ENCODE data around the gene SLITRK6. TPM values are rescaled to one million over a fixed set of nuclear protein-coding genes. Genes with fewer than 3 reads are reported as not detected.
A peak's percentile ranks its signal among the peaks of the same experiment; 100 is the strongest.

The SLITRK6 gene, protein sequence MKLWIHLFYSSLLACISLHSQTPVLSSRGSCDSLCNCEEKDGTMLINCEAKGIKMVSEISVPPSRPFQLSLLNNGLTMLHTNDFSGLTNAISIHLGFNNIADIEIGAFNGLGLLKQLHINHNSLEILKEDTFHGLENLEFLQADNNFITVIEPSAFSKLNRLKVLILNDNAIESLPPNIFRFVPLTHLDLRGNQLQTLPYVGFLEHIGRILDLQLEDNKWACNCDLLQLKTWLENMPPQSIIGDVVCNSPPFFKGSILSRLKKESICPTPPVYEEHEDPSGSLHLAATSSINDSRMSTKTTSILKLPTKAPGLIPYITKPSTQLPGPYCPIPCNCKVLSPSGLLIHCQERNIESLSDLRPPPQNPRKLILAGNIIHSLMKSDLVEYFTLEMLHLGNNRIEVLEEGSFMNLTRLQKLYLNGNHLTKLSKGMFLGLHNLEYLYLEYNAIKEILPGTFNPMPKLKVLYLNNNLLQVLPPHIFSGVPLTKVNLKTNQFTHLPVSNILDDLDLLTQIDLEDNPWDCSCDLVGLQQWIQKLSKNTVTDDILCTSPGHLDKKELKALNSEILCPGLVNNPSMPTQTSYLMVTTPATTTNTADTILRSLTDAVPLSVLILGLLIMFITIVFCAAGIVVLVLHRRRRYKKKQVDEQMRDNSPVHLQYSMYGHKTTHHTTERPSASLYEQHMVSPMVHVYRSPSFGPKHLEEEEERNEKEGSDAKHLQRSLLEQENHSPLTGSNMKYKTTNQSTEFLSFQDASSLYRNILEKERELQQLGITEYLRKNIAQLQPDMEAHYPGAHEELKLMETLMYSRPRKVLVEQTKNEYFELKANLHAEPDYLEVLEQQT
- total RNA-seq (2014; rRNA removed; shearing (Covaris generic); ENCODE audit: low replicate concordance) = 1.4 and 2.3 TPM in 2 replicates

DNA sequence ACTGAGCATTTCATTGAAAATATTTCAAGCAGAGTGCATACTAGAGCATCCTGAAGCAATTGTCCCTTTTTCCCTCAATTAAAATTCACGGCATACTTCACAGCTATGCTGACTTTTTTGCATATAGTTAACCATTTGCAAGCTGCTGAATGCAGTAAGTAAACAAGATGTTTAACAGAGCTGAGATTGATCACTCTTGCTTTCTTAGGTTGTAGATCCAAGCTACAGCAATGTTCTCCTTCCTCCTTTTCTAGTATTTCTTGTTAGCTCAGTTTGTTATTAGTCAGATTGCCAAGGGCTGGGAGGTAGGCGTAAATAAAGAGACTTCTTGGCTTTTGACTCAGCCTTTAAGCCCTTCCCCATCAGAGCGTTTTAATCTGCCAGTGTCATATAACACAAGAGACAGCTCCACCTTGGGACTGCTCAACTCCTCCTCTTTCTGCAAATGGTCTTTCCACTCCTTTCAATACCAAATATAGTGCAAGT, at the start of gene SLITRK6:
TSS of gene SLITRK6 (minus strand) at position 323 of the 486 bp plus-strand sequence. CDS start 2,911 bp downstream, outside the sequence.
- H3K4me3 ChIP-seq = peak within 1 kb of the TSS; percentile 15

DNA sequence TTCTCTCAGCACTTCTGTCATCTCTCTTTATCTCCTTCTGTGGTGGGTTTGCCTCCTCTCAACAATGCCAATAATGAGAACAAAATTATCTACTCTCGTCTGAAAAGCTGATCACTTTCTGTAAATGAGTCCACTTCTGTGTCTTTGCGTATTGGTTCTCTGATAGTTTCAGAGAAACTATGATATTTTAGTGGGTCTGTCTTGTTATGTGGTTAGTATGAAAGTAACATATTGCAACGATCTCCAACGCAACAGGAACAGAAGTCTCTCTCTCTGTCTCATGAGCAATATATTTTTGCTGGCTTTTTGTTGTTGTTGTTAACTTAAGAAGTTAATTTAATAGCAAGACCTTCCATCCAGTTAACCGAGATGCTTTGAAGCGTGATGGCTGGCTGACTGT, 47.8 kb upstream of the SLITRK6 start:
- Histone ChIP-seq H3K36me3 (no peaks in the 10 kb centered on the region), H3K4me3 (no peak overlapping the region), H3K9me3 (no peaks in the 10 kb centered on the region; the same call in none of the 2 replicates), H3K27me3 (no peaks in the 10 kb centered on the region)
- DNase-seq = no peak

More for the DNA sequence above, at the start of gene SLITRK6:
- H3K9me3 ChIP-seq = no peaks in the 10 kb centered on the region
- no peaks in the 10 kb centered on the region for H3K36me3 ChIP-seq
- no peaks in the 10 kb centered on the region for H3K27me3 ChIP-seq
- peak; percentile 37 for DNase-seq

DNA sequence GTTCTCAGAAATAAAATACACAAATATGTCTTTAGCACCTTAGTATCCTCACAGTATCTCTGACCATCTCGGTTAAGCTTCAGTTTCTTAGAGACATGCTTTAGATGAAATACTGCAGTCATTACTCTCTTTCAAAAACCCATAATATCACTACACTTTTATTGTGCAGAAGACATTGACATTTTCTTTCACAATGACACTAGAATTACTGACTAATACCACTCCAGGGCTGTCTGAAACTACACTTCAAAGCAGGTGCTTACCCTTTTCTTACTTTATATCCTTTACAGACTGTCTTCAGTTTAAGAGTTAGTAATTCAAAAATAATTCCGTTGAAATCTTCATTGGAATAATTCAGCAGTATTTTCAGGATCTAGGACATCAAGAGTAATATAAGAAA, 42.2 kb upstream of the SLITRK6 start:
- H3K36me3 ChIP-seq = no peaks in the 10 kb centered on the region
- no peaks in the 10 kb centered on the region; the same call in 1 of the 2 replicates for H3K27me3 ChIP-seq
- H3K9me3 ChIP-seq = no peaks in the 10 kb centered on the region
- no peak for DNase-seq
- no peak overlapping the region for H3K4me3 ChIP-seq

DNA sequence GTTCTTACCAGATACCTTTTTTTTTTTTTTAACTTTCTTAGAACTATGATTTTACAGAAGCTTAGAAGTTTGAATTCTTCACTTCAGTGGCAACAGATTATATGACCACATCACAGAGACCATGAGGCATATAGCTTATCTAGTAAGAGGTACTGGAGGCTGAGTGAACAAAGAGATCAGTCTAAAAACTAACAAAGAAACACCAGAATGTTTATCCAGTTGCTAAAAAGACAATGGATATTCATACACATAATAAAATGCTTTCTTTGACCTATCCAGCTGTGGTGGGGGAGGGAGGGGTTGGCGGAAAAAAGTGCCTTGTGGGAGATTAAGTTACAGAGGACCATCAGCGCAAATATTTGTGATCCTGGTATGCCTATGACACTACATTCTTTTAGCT, 34.7 kb upstream of the SLITRK6 start:
- no peaks in the 10 kb centered on the region for H3K9me3 ChIP-seq
- no peak for DNase-seq
- H3K36me3 ChIP-seq = no peaks in the 10 kb centered on the region
- H3K27me3 ChIP-seq = no peaks in the 10 kb centered on the region
- H3K4me3 ChIP-seq = no peak overlapping the region

DNA sequence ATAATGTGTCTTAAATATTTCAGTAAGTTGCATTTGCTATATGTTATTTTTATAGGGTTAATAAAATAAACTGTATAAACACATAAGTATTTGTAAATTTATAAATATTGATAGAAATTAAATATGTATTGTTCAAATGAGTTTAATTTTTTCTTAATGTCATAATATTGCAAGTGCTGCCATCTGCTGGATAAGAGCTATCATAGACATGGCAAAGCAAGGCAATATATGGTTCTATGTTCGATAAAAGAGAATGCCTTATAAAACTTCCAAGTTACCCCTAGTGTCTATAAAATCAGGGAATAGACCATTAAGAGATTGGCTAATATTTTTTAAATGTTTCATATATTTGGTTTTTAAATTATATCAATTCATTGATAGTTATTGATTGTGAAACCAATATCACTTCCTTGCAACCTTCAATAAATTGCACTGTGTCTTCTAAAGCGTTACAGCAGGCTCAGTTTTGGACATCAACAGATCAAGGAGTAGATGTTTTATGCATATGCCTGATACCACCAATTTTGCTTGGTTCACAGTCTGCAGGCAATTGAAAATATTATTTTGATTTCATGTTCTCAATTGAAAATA, 29.0 kb upstream of the SLITRK6 start:
- no peaks in the 10 kb centered on the region for H3K36me3 ChIP-seq
- DNase-seq = no peak
- H3K9me3 ChIP-seq = no peaks in the 10 kb centered on the region
- no peak overlapping the region for H3K4me3 ChIP-seq
- H3K27me3 ChIP-seq = no peaks in the 10 kb centered on the region

DNA sequence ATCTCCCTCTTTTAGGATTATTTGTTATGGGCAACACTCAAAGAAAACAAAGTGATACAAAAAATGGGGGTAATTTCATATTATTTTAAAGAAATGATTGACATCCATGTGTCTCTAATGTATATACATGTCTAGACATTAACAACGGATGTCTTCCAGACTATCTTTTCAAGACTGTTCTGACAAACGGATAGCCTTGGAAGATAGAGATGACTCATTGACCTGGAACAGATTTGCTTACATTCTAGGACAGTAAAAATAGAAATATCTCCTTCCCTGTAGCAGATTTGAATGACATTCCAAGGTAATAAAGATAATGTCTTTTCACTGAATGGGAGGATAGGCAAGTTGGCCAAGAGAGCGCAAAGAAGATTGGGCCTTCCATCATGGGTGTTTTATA, 26.2 kb upstream of the SLITRK6 start:
- DNase-seq = no peak
- no peak overlapping the region for H3K4me3 ChIP-seq
- H3K36me3 ChIP-seq = no peaks in the 10 kb centered on the region
- H3K27me3 ChIP-seq = no peaks in the 10 kb centered on the region
- H3K9me3 ChIP-seq = no peaks in the 10 kb centered on the region

DNA sequence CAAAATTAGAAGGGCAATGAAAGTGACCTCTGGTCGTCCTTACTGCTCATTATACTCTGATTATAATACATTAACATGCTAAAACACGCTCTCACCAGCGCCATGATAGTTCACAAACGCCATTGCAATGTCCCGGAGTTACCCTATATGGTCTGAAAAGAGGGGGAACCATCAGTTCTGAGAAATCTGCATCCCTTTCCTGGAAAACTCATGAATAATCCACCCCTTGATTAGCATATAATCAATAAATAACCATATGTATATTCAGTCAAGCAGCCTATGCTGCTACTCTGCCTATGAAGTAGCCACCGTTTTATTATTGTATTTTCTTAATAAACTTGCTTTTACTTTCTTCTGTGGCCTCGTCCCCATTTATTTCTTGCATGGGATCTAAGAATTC, 24.6 kb upstream of the SLITRK6 start:
- Histone ChIP-seq H3K4me3 (no peak overlapping the region), H3K9me3 (no peaks in the 10 kb centered on the region), H3K27me3 (no peaks in the 10 kb centered on the region), H3K36me3 (no peaks in the 10 kb centered on the region)
- DNase-seq = no peak

DNA sequence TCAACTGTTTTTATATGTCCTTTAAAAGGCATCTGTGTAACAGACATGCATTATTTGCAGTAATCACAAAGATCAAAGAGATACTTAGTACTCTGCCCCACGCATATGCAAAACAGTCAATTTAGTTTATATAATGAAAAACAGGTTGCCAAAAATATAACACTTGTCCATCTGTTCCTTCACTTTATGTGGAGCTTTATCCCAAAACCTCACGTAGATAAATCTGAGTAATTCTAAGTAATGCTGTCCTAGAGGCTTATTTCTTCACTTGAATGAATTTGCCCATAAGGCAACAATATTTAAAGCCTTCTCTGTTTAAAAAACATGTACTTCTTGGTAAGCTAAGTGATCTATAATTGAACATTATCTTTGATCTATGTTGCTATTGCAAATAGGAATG, 20.3 kb upstream of the SLITRK6 start:
- H3K9me3 ChIP-seq = no peaks in the 10 kb centered on the region
- no peaks in the 10 kb centered on the region for H3K27me3 ChIP-seq
- no peak overlapping the region for H3K4me3 ChIP-seq
- H3K36me3 ChIP-seq = no peaks in the 10 kb centered on the region
- DNase-seq = no peak

DNA sequence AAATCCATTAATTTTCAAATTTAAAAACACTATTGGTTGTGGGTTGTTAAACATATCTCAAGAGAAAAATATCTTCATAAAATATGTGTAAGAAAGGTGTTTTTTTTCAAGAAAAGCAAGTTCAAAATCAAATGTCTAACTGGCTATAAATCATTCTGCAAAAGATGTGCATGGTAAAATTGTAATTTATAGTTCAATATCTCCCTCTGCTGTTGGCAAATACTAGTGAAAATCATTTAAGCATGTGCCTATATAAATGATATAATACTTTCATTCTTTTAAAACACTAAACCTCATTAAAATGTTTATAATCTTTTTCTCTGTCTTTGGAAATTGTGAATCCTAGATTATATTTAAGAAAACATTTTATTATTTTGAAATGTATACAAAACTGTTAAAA, 17.2 kb upstream of the SLITRK6 start:
- Histone ChIP-seq H3K27me3 (no peaks in the 10 kb centered on the region), H3K9me3 (no peaks in the 10 kb centered on the region), H3K36me3 (no peaks in the 10 kb centered on the region), H3K4me3 (no peak overlapping the region)
- DNase-seq = no peak

DNA sequence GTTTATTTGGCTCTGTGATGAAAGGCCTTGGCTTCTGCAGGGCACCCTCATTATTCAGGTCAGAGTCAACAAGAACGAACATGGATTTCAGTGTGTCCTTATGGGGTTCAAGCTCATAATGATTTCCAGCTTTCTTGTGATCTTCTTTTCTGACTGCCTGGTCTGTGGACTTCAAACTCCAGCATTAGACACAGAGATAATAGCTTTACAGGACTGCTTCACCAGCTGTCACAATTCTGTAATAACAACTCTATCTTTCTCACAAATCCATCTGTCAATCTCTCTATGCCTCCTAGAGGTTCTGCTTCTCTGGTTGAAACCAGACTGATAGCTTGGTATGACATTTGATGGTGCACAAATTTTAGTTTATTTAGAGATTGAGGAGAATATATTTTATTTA, 13.1 kb upstream of the SLITRK6 start:
- no peaks in the 10 kb centered on the region for H3K27me3 ChIP-seq
- DNase-seq = no peak
- H3K9me3 ChIP-seq = no peaks in the 10 kb centered on the region
- H3K36me3 ChIP-seq = no peaks in the 10 kb centered on the region
- no peak overlapping the region for H3K4me3 ChIP-seq

DNA sequence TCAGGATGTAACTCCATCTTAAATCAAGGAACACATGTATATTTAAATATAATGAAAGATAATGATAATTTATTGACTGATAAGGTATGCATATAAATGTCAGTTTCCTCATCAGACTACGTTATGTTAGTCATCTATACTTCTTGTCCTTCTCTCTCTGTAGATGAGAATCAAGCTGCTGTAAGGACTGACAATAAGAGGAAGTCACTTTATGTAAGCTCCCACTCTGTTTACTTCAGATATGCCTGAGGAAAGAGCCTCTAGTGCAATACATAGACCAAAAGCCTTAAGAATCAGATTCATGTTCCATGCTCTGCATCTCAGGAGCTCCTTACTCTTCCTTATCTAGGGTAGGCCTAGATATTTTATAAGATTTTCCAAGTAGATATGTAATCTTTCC, 9.6 kb upstream of the SLITRK6 start:
- no peaks in the 10 kb centered on the region for H3K36me3 ChIP-seq
- H3K9me3 ChIP-seq = no peaks in the 10 kb centered on the region
- no peak overlapping the region for H3K4me3 ChIP-seq
- no peaks in the 10 kb centered on the region for H3K27me3 ChIP-seq
- DNase-seq = no peak

DNA sequence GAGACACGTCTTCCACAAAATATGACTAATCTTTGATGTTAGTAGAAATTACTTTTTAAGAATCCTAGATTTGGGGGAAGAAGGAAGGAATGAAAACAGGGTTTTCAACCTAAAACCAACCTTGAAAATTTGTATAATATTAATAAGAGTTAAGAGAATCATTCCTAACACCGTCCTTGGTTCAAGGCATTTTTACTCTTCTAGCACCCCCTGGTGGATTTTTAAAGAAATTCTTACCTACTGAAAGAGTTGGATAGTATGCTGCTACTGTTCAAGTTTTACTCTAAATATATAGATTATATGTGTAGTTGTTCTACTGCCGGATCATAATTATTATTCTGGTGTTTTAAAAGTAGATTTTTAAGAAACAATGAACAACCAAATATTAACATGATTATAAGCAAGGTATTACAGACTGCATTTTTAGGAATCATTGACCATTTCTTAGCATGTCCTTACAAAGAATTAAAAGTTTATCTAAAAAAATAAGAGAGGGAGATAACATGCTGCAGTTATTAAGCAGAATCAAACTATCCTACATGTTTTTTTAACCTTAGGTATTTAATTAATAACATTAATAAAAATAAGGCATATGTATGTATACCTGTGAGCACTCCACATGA, 7.4 kb upstream of the SLITRK6 start:
- DNase-seq = no peak
- H3K9me3 ChIP-seq = no peaks in the 10 kb centered on the region
- H3K27me3 ChIP-seq = no peaks in the 10 kb centered on the region
- H3K4me3 ChIP-seq = no peak overlapping the region
- H3K36me3 ChIP-seq = no peaks in the 10 kb centered on the region

DNA sequence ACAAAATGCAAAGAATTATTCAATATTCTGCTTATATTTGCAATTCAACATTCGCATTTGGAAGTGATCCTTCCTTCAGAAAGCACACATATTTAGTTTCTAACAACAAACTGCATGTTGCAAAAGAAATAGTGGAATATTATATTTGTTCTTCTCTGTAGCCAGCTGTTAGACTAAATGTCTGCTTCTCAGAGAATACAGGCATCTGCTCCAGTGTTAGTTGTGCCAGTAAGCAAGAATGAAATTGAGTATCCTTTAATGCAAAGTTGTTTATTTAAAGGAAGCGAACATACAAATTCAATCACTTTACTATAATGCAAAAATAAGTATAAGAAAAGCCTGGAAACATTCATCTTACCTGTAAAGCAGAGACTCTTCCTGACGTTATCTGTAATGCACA, 663 bp downstream of the SLITRK6 start:
- Histone ChIP-seq H3K9me3 (no peaks in the 10 kb centered on the region), H3K36me3 (no peaks in the 10 kb centered on the region), H3K4me3 (peak overlapping the region; percentile 15), H3K27me3 (no peaks in the 10 kb centered on the region)
- DNase-seq = no peak

DNA sequence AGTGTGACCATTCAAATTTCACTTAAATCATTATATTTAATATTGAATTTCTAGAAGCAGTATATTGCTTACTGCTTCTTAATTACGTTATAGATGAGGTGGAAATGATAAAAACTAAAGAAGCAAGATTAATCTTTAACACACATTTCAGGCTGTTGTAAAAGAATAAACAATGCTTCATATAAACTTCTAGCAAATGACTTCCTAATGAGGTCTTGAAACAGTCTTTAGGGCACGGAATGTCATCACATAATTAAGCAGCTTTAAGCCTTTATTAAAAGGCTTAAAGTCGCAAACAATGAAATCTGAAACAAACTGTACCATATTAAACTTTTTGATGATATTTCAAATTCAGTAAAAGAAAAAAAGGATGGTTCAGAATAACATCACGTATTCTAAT, 1.9 kb downstream of the SLITRK6 start:
- Histone ChIP-seq H3K36me3 (no peaks in the 10 kb centered on the region), H3K9me3 (no peaks in the 10 kb centered on the region), H3K4me3 (peak overlapping the region; percentile 15), H3K27me3 (no peaks in the 10 kb centered on the region)
- no peak for DNase-seq

DNA sequence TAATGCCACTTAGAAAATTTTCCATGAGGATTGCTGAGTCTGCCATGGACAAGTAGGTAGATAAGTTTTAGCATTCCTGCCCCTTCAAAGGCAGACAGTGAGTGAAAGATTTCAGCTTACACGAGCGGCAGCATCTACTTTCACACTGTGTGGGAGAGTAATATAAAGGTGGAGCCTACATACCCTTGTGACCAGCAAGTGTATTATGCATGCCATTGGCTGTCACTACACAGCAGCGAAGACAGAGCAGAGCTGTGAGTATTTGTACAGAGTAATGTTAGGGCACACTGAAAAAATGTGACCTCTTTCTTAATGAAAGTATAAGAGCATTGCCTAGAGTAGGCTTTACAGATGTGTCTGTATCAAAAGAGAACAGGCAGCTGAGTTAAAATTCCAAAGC, 14.0 kb downstream of the SLITRK6 start:
- DNase-seq = no peak
- H3K36me3 ChIP-seq = no peaks in the 10 kb centered on the region
- H3K4me3 ChIP-seq = no peak overlapping the region

DNA sequence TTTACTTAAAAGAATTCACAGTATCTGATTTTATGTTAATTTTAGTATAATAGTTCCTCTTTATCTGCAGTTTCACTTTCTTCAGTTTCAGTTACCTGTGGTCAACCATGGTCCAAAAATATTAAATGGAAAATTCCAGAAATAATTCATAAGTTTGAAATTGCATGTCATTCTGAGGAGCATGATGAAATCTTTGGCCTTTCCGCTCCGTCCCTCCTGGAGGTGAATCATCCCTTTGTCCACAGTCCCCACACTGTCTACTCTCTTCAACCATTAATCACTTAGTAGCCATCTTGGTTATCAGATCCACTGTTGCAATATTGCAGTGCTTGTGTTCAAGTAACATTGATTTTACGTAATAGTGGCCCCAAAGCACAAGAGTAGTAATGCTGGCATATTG, 26.9 kb downstream of the SLITRK6 start:
- Histone ChIP-seq H3K4me3 (no peak overlapping the region), H3K9me3 (no peaks in the 10 kb centered on the region), H3K36me3 (no peaks in the 10 kb centered on the region), H3K27me3 (no peaks in the 10 kb centered on the region)
- no peak for DNase-seq

More for the DNA sequence above, 14.0 kb downstream of the SLITRK6 start:
- Histone ChIP-seq H3K27me3 (no peaks in the 10 kb centered on the region), H3K9me3 (no peaks in the 10 kb centered on the region)

DNA sequence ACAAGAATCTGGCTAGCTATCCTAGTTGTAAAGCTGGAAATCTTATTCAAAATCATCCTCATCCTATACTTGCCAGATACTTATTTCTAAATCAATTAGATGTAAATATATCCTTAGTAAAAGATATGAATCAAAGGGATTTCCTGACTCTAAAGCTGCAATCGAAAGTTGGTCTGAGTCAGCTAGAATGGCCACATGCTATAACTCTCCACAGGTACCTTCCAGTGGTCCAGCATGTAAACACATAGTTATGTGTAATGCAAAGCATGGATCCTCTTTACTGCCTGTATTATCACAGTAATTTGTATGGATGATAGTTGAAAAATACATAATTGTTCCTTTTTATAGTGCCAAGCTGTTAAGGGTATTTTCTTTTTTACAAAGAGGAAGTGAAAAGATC, 27.4 kb downstream of the SLITRK6 start:
- Histone ChIP-seq H3K36me3 (no peaks in the 10 kb centered on the region), H3K4me3 (no peak overlapping the region), H3K9me3 (no peaks in the 10 kb centered on the region), H3K27me3 (no peaks in the 10 kb centered on the region)
- DNase-seq = no peak

Measured in MG63 (cell line).